B cell (primary cell): ENCODE measurements around the gene SLC43A2. TPM values are rescaled to one million over a fixed set of nuclear protein-coding genes. Genes with fewer than 3 reads are reported as not detected.

ENCODE experiments used
- ATAC-seq: fragments of 200-7000 bp; cut with Tn5 transposase; one replicate; pipeline ENCODE4 v1.10.0; 2021; ENCODE audit warnings: low read depth, mild to moderate bottlenecking, moderate number of reproducible peaks, moderate library complexity
- CTCF ChIA-PET: fragments of 350-600 bp; sonication (Branson Sonifier 250); formaldehyde crosslinking; loops from one replicate; lab custom pipeline; 2021; ENCODE audit warnings: antibody characterized with exemption, inconsistent platforms; lab: Charles Lee
- POLR2A ChIA-PET: fragments of 350-600 bp; sonication (Branson Sonifier 250); formaldehyde crosslinking; loops from one replicate; lab custom pipeline; 2021; ENCODE audit warnings: antibody characterized with exemption; lab: Charles Lee
- DNase-seq: peaks from one replicate; pipeline ENCODE4 v3.0.0; 2013
- H2AFZ ChIP-seq: 2 replicates; pipeline ENCODE4 v1.6.1; 2012; ENCODE audit warnings: mild to moderate bottlenecking, low read depth, low read length; ENCODE audit not compliant: insufficient read depth, poor library complexity, severe bottlenecking
- H3K27ac ChIP-seq, 2 donors: 1 replicate in 1 of 2; 2 replicates in 1 of 2; pipeline ENCODE4 v1.5.1; 2012 to 2013; ENCODE audit warnings: low read length in 2 of 2, mild to moderate bottlenecking in 2 of 2, moderate library complexity in 1 of 2
- H3K27me3 ChIP-seq, 4 experiments: fragments of 200-600 bp in 1 of 4; sonication (generic) in 1 of 4; replicated peaks in 1 of 4; 1 replicate in 2 of 4; 2 replicates in 2 of 4; pipeline versions ENCODE4 v1.6.1 to v1.7.0; 2013 to 2016; ENCODE audit warnings: low read length in 3 of 4, mild to moderate bottlenecking in 2 of 4, mixed read lengths in 1 of 4, moderate library complexity in 1 of 4; ENCODE audit not compliant: insufficient read depth in 4 of 4, control insufficient read depth in 3 of 4; ENCODE audit errors: control extremely low read depth in 1 of 4
- H3K36me3 ChIP-seq, 2 experiments: replicated peaks in 1 of 2; 1 replicate in 1 of 2; 2 replicates in 1 of 2; pipeline versions ENCODE4 v1.6.1 to v1.7.1; 2013; ENCODE audit warnings: low read length in 1 of 2; ENCODE audit not compliant: insufficient read depth in 2 of 2, control insufficient read depth in 1 of 2; ENCODE audit errors: control extremely low read depth in 1 of 2, extremely low read depth in 1 of 2
- H3K4me1 ChIP-seq, 2 donors: fragments of 200-600 bp in 1 of 2; sonication (generic) in 1 of 2; 1 replicate in 1 of 2; 2 replicates in 1 of 2; pipeline versions ENCODE4 v1.5.1 to v1.6.1; 2013 to 2017; ENCODE audit warnings: low read length in 2 of 2; ENCODE audit not compliant: control insufficient read depth in 2 of 2, insufficient read depth in 2 of 2
- H3K4me2 ChIP-seq: replicated peaks from 2 replicates; pipeline ENCODE3; 2012; ENCODE audit warnings: mild to moderate bottlenecking, low read depth, low read length; ENCODE audit not compliant: poor library complexity, severe bottlenecking
- H3K4me3 ChIP-seq, 5 experiments: fragments of 200-600 bp in 1 of 5; sonication (generic) in 1 of 5; 1 replicate in 3 of 5; 2 replicates in 2 of 5; pipeline versions ENCODE4 v1.5.1 to v1.7.0; 2011 to 2016; ENCODE audit warnings: low read length in 4 of 5, mild to moderate bottlenecking in 4 of 5, low read depth in 2 of 5, control low read depth in 1 of 5, moderate library complexity in 1 of 5; ENCODE audit not compliant: insufficient read depth in 1 of 5; ENCODE audit errors: control extremely low read depth in 1 of 5, extremely low read depth in 1 of 5
- H3K79me2 ChIP-seq: fragments of 200-600 bp; sonication (generic); one replicate; pipeline ENCODE4 v1.6.0; 2016; ENCODE audit warnings: low read length; ENCODE audit not compliant: control insufficient read depth, insufficient read depth
- H3K9ac ChIP-seq: fragments of 200-600 bp; sonication (generic); 2 replicates; pipeline ENCODE4 v1.6.1; 2017; ENCODE audit warnings: mild to moderate bottlenecking, low read length, moderate library complexity
- H3K9me3 ChIP-seq, 3 donors: one replicate each; pipeline versions ENCODE4 v1.6.1 to v1.7.1; 2013; ENCODE audit warnings: low read length in 2 of 3; ENCODE audit not compliant: control insufficient read depth in 2 of 3, insufficient read depth in 1 of 3; ENCODE audit errors: control extremely low read depth in 1 of 3
- H4K20me1 ChIP-seq: 2 replicates; pipeline ENCODE4 v1.6.0; 2012; ENCODE audit warnings: mild to moderate bottlenecking, low read length; ENCODE audit not compliant: insufficient read depth, control insufficient read depth, poor library complexity, severe bottlenecking
- H3K27ac Mint-ChIP-seq: one replicate; pipeline ENCODE4 v1.8.0; 2021; ENCODE audit warnings: mixed read lengths
- H3K27me3 Mint-ChIP-seq: one replicate; pipeline ENCODE4 v1.8.0; 2021; ENCODE audit warnings: mixed read lengths
- H3K4me1 Mint-ChIP-seq: one replicate; pipeline ENCODE4 v1.8.0; 2021; ENCODE audit warnings: mixed read lengths
- H3K4me3 Mint-ChIP-seq: one replicate; pipeline ENCODE4 v1.8.0; 2021; ENCODE audit warnings: mixed read lengths
- H3K9me3 Mint-ChIP-seq: one replicate; pipeline ENCODE4 v1.8.0; 2022; ENCODE audit warnings: mixed read lengths; ENCODE audit not compliant: insufficient read depth
- CTCF ChIP-seq: fragments of 200-600 bp; IDR thresholded peaks from one replicate; pipeline ENCODE4 v1.8.0; 2022; ENCODE audit warnings: antibody characterized with exemption, mild to moderate bottlenecking
- EZH2 ChIP-seq: IDR thresholded peaks from 2 replicates; pipeline ENCODE4 v1.6.1; 2012; ENCODE audit warnings: borderline replicate concordance, low read depth, mild to moderate bottlenecking, moderate library complexity, low read length; ENCODE audit not compliant: insufficient read depth, poor library complexity, severe bottlenecking
- WGBS: methylation state at CpG from one replicate; pipeline ENCODE4 v1.1.5; 2013; ENCODE audit warnings: missing lambda C conversion rate; ENCODE audit not compliant: insufficient coverage; 5-methylcytosine and 5-hydroxymethylcytosine counted together
- intact Hi-C: fragments of 100-400 bp; cut with micrococcal nuclease; formaldehyde crosslinking; loops from one replicate; pipeline ENCODE4 v1.10.0; 2022
- polyA plus RNA-seq: library from polyadenylated mRNA; depleted of rRNA; stranded (reverse); fragments of >200 nt; gene quantifications from 2 replicates; pipeline ENCODE4 v1.2.3, GENCODE V29; 2012
- total RNA-seq, 2 donors: library from RNA; stranded (reverse); fragments of 120-200 nt in 1 of 2; gene quantifications; 1 replicate in 1 of 2; 2 replicates in 1 of 2; pipeline versions ENCODE4 v1.2.3 to v1.2.4, GENCODE V29; 2013 to 2022

SLC43A2 gene
- total and polyA plus RNA-seq, 2 donors (not counting 1 experiment from before 2014, with no cell fraction given) = 26.2 to 204 TPM

DNA sequence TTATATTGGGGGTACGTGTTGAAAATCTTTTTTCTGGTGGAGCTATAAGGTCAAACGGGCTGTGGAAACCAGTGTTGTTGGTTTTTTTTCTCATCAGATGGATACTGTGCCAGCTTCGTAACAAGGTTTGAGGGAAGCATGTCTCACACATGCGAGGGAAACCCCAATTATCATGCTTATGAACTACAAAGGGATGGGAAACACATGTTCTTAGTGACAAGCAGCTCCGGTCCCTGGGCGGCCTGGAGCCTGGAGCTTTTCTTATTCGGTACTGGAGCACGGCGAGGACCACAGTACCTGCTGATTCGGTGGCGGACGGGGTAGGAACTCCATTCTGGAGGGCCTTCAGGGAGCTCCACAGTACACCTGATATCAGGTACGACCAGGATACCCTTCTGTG is 12.5 kb downstream of the SLC43A2 start:
- ATAC-seq (no peak), DNase-seq (no peak)
- H3K9me3 Mint-ChIP-seq = no peaks in the 10 kb centered on the region
- Histone ChIP-seq H3K79me2 (peaks cover 50% of the 10 kb centered on the region), H3K27ac (no peak overlapping the region), H3K9ac (no peak overlapping the region), H3K4me3 (no peak overlapping the region), H4K20me1 (peaks cover 36% of the 10 kb centered on the region), H3K27me3 (no peaks in the 10 kb centered on the region), H3K9me3 (no peaks in the 10 kb centered on the region), H2AFZ (no peak overlapping the region), H3K4me1 (no peaks in the 10 kb centered on the region), H3K36me3 (peaks cover 3 to 52% of the 10 kb centered on the region in 2 experiments), H3K4me2 (no peak overlapping the region)
- H3K4me3 Mint-ChIP-seq = no peak overlapping the region
- 90% methylated on average over 11 of the region's 13 CpGs for WGBS
- TF ChIP-seq CTCF = no peak
- TF ChIP-seq EZH2 = no peak
- ChIA-PET CTCF (interaction anchor here (0.5 to 5.5 kb wide), 5 partner anchors 8 to 199 kb away, joined by 3 to 28 read pairs (median 3); no protein-coding TSS in a partner anchor), POLR2A (no interaction called here)
- H3K27ac Mint-ChIP-seq = no peak overlapping the region
- peaks cover 4% of the 10 kb centered on the region for H3K4me1 Mint-ChIP-seq
- H3K27me3 Mint-ChIP-seq = no peaks in the 10 kb centered on the region
- intact Hi-C loops = no loop called here

- H4K20me1 ChIP-seq = peaks cover 8% of the 10 kb centered on the region
- H3K27ac ChIP-seq = no peak overlapping the region
- H3K4me3 ChIP-seq = no peak overlapping the region
- no peak overlapping the region for H3K27ac Mint-ChIP-seq
- WGBS = 98% methylated on average over 15 of the region's 16 CpGs
- TF ChIP-seq CTCF (no peak), EZH2 (no peak)
- H3K4me1 Mint-ChIP-seq = peaks cover 12% of the 10 kb centered on the region
- ChIA-PET POLR2A (interaction anchor here (0.7 kb wide), 1 partner anchor 46 kb away, joined by 4 read pairs; no protein-coding TSS in a partner anchor), CTCF (interaction anchor here (1.1 kb wide), 1 partner anchor 38 kb away, joined by 3 read pairs; no protein-coding TSS in a partner anchor)
- peaks cover 3 to 57% of the 10 kb centered on the region in 2 experiments for H3K36me3 ChIP-seq
- H3K4me3 Mint-ChIP-seq = no peak overlapping the region
- H3K4me1 ChIP-seq = peaks cover 0 to 2% of the 10 kb centered on the region in 2 donors
- intact Hi-C loops = no loop called here
- H3K9ac ChIP-seq = no peak overlapping the region
- no peak overlapping the region for H2AFZ ChIP-seq
- no peaks in the 10 kb centered on the region for H3K9me3 Mint-ChIP-seq
- H3K9me3 ChIP-seq = no peaks in the 10 kb centered on the region
- no peak for ATAC-seq
- no peak overlapping the region for H3K4me2 ChIP-seq
- DNase-seq = no peak
- no peaks in the 10 kb centered on the region for H3K27me3 ChIP-seq
- H3K79me2 ChIP-seq = peaks cover 25% of the 10 kb centered on the region
- no peaks in the 10 kb centered on the region for H3K27me3 Mint-ChIP-seq
Measured at GRCh38 chr17:1612400-1612799, 16.2 kb downstream of the SLC43A2 start.
